HTERT RPE-1 (cell line): Measurements from ENCODE around the gene PCDHGA8.
"Not testable (repeated sequence)": the region's sequence is repeated elsewhere in the genome, so short reads cannot be mapped to it uniquely, and the experiment has no call there.

Experiments used
- in situ Hi-C: fragments of 300-500 bp; cut with MboI; formaldehyde crosslinking; loops from 4 replicates; pipeline ENCODE4 v1.14.3; 2020; ENCODE audit warnings: low sequenced_read_pairs

Gene PCDHGA8

DNA sequence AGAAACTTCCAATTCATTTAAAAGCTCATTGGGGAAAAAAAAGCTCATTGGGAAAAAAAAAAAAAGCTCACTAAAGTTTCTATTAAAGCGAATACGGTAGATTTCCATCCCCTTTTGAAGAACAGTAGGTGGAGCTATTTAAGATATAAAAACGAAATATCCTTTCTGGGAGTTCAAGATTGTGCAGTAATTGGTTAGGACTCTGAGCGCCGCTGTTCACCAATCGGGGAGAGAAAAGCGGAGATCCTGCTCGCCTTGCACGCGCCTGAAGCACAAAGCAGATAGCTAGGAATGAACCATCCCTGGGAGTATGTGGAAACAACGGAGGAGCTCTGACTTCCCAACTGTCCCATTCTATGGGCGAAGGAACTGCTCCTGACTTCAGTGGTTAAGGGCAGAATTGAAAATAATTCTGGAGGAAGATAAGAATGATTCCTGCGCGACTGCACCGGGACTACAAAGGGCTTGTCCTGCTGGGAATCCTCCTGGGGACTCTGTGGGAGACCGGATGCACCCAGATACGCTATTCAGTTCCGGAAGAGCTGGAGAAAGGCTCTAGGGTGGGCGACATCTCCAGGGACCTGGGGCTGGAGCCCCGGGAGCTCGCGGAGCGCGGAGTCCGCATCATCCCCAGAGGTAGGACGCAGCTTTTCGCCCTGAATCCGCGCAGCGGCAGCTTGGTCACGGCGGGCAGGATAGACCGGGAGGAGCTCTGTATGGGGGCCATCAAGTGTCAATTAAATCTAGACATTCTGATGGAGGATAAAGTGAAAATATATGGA is 38.1 kb downstream of the PCDHGA8 start, which contains the start of gene PCDHGA12:
Gene PCDHGA12 (plus strand): TSS at position 176 of the 782 bp plus-strand sequence. CDS start 253 bp downstream, at position 429.
- in situ Hi-C loops: no loop called here

DNA sequence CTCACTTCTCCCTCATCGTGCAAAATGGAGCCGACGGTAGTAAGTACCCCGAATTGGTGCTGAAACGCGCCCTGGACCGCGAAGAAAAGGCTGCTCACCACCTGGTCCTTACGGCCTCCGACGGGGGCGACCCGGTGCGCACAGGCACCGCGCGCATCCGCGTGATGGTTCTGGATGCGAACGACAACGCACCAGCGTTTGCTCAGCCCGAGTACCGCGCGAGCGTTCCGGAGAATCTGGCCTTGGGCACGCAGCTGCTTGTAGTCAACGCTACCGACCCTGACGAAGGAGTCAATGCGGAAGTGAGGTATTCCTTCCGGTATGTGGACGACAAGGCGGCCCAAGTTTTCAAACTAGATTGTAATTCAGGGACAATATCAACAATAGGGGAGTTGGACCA is 38.9 kb downstream of the PCDHGA8 start:
- in situ Hi-C loops: no loop called here

DNA sequence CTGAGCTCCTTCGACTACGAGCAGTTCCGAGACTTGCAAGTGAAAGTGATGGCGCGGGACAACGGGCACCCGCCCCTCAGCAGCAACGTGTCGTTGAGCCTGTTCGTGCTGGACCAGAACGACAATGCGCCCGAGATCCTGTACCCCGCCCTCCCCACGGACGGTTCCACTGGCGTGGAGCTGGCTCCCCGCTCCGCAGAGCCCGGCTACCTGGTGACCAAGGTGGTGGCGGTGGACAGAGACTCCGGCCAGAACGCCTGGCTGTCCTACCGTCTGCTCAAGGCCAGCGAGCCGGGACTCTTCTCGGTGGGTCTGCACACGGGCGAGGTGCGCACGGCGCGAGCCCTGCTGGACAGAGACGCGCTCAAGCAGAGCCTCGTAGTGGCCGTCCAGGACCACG is 39.9 kb downstream of the PCDHGA8 start:
- in situ Hi-C loops: not testable (repeated sequence)

DNA sequence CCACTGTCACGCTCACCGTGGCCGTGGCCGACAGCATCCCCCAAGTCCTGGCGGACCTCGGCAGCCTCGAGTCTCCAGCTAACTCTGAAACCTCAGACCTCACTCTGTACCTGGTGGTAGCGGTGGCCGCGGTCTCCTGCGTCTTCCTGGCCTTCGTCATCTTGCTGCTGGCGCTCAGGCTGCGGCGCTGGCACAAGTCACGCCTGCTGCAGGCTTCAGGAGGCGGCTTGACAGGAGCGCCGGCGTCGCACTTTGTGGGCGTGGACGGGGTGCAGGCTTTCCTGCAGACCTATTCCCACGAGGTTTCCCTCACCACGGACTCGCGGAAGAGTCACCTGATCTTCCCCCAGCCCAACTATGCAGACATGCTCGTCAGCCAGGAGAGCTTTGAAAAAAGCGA is 40.3 kb downstream of the PCDHGA8 start:
- in situ Hi-C loops: not testable (repeated sequence)

DNA sequence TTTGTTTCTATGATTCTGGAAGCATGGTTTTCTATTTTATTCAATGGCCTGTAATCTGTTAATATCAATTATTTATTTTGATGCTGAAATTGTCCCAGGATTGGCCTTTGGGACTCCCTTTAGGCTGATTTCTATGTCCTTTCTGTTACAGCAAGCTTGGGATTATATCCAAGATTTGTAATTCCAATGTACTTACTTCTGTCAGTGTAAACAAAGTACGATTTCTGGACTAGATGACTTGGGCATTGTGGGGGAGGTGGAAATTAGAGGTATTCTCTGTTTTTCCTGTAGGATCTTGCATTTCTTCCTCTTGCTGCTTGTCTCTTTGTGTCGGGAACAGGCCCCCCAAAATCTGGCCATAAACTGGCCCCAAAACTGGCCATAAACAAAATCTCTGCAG is 41.6 kb downstream of the PCDHGA8 start:
- in situ Hi-C loops: no loop called here

DNA sequence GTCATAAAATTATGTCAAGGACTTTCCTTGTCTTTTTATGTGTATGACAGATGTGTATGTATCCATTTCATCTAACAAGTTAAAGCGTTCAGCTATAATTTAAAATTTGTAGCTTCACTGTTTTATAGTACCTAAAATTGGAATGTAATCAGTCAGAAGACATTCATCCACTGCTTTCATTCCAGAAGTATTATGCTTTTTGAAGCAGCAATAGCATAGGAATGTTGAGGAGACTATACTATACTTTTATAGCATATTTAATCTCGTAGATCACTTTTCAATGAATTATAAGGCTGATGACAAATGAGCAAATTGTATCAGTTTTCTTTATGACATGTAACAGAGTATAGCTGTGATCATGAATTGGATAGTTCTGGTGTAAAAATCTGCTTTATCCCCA is 44.8 kb downstream of the PCDHGA8 start:
- in situ Hi-C loops: no loop called here

DNA sequence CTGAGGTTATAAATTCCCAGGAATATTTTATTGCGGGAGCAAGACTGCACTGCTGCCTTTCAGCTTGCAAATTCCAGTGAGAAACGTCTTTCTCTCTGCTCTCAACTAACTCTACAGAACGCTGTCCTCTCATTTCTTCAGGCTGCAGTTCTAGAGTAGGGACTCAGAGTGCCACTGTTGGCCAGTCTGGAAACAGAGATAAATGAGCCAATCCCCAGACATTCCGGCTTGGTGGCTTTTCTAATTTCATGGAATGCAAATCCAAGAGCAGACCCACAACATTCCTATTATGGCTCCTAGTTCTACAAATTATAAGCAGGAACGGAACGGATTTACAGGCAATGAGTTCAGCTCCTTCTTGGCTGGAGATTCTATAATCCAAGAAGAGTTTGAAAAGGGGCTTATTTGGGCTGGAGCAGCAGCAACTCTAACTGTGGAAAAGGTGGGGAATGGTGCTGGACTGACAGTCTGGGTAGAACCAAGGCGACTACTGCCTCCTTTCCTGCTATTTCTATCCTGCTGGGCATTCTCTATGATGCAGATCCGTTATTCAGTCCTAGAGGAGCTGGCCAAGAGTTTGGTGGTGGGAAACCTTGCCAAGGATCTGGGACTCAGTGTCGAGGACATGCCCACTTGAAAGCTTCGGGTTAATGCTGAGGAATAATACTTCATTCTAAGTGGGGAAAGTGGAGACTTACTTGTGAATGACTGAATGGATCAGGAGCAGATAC is 47.1 kb downstream of the PCDHGA8 start:
- in situ Hi-C loops: no loop called here

DNA sequence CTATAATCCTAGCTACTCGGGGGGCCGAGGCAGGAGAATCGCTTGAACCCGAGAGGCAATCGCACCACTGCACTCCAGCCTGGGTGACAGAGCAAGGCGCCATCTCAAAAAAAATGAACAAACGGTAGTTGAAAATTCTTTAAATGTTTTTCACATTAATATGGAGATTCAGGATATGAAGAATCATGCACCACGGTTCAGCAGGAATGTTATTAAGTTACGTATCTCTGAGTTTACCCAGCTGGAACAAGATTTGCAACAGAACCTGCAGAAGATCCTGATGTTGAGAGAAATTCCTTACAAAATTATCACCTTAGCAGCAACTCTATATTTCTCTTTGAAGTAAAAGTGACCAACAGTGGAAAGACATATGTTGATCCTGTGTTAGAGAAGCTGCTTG is 47.9 kb downstream of the PCDHGA8 start:
- in situ Hi-C loops: no loop called here

DNA sequence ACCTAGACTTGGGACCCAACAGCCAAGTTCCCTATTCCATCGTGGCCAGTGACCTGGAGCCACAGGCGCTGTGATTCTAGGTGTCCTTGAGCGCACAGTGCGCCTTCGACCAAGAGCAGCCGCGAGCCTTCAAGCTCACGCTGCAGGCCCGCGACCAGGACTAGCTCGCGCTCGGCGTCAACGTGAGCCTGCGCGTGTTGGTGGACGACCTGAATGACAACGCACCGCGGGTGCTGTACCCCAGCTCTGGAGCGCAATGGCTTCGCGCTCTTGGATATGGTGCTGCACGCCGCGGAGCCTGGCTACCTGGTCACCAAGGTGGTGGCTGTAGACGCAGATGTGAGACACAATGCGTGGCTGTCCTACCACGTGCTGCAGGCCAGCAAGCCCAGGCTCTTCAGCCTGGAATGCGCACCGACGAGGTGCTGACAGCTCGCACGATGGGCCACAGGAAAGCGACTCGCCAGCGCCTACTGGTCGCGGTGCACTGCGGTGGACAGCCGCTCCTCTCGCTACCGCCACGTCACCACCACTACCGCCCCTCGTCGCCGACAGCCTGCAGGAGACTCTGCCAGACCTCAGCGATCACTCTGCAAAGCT is 49.2 kb downstream of the PCDHGA8 start:
- in situ Hi-C loops: no loop called here
